PC-3 (cell line): ENCODE results near the gene GCG. TPM values are rescaled to one million over a fixed set of nuclear protein-coding genes. Genes with fewer than 3 reads are reported as not detected.

Source experiments
- ATAC-seq: fragments of 200-7000 bp; cut with Tn5 transposase; 2 replicates; pipeline ENCODE4 v1.9.1; 2020; ENCODE audit warnings: mild to moderate bottlenecking, moderate library complexity
- BruUV-seq: library from RNA; stranded (reverse); fragments of 400-500 nt; replicated peaks from 2 replicates; lab custom pipeline; 2021; lab: Mats Ljungman, UMichigan
- CTCF ChIA-PET: fragments of 300-600 bp; sonication (Branson Sonifier 250); formaldehyde crosslinking; loops from one replicate; lab custom pipeline; 2022; ENCODE audit warnings: antibody characterized with exemption; lab: Charles Lee
- POLR2A ChIA-PET: fragments of 300-600 bp; sonication (Branson Sonifier 250); formaldehyde crosslinking; loops from one replicate; lab custom pipeline; 2022; ENCODE audit warnings: antibody characterized with exemption; ENCODE audit not compliant: unreplicated experiment; lab: Charles Lee
- DNase-seq: peaks from one replicate; pipeline ENCODE4 v3.0.0-alpha.2; 2015
- H2AFZ ChIP-seq: fragments of 300-600 bp; sonication (generic); 2 replicates; pipeline ENCODE4 v1.6.0; 2016; ENCODE audit warnings: antibody characterized with exemption, low read length
- H3F3A ChIP-seq: fragments of 300-600 bp; sonication (generic); one replicate; pipeline ENCODE4 v1.6.0; 2017; ENCODE audit warnings: antibody characterized with exemption, low read length, control low read depth, mild to moderate bottlenecking; ENCODE audit not compliant: unreplicated experiment
- H3K27ac ChIP-seq: fragments of 300-600 bp; sonication (generic); 2 replicates; pipeline ENCODE4 v1.5.1; 2016; ENCODE audit warnings: mild to moderate bottlenecking, low read length
- H3K27me3 ChIP-seq: fragments of 300-600 bp; sonication (generic); 2 replicates; pipeline ENCODE4 v1.6.1; 2016; ENCODE audit warnings: low read length, mixed read lengths
- H3K36me3 ChIP-seq: fragments of 300-600 bp; sonication (generic); 2 replicates; pipeline ENCODE4 v1.6.1; 2016; ENCODE audit warnings: low read depth, mixed run types, low read length, mixed read lengths
- H3K4me1 ChIP-seq: fragments of 300-600 bp; sonication (generic); 2 replicates; pipeline ENCODE4 v1.5.1; 2016; ENCODE audit warnings: low read length; ENCODE audit not compliant: insufficient read depth
- H3K4me2 ChIP-seq: fragments of 300-600 bp; sonication (generic); 2 replicates; pipeline ENCODE4 v1.6.0; 2016; ENCODE audit warnings: low read length
- H3K4me3 ChIP-seq: fragments of 300-600 bp; sonication (generic); 2 replicates; pipeline ENCODE4 v1.5.1; 2016; ENCODE audit warnings: mild to moderate bottlenecking, low read length, mixed read lengths
- H3K79me2 ChIP-seq: fragments of 300-600 bp; sonication (generic); 2 replicates; pipeline ENCODE4 v1.6.1; 2017; ENCODE audit warnings: low read length, mixed read lengths
- H3K9ac ChIP-seq: fragments of 300-600 bp; sonication (generic); 2 replicates; pipeline ENCODE4 v1.6.0; 2016; ENCODE audit warnings: mild to moderate bottlenecking, low read length
- H3K9me2 ChIP-seq: fragments of 300-600 bp; sonication (generic); replicated peaks from 2 replicates; pipeline ENCODE4 v1.6.1; 2016; ENCODE audit warnings: mixed run types, low read length, mixed read lengths
- H3K9me3 ChIP-seq: fragments of 300-600 bp; sonication (generic); 2 replicates; pipeline ENCODE4 v1.6.1; 2016; ENCODE audit warnings: low read length, mixed read lengths
- H4K20me1 ChIP-seq: fragments of 300-600 bp; sonication (generic); 2 replicates; pipeline ENCODE4 v1.6.1; 2016; ENCODE audit warnings: low read length, mixed read lengths
- EZH2 ChIP-seq: fragments of 300-600 bp; sonication (generic); IDR thresholded peaks from one replicate; pipeline ENCODE4 v1.6.1; 2017; ENCODE audit warnings: antibody characterized with exemption, mild to moderate bottlenecking, low read length; ENCODE audit not compliant: unreplicated experiment
- EZH2phosphoT487 ChIP-seq: fragments of 300-600 bp; sonication (generic); IDR thresholded peaks from 2 replicates; pipeline ENCODE4 v1.6.1; 2018; ENCODE audit warnings: mild to moderate bottlenecking, antibody characterized with exemption, low read length, borderline replicate concordance
- intact Hi-C: fragments of 100-400 bp; cut with micrococcal nuclease; formaldehyde crosslinking; loops from 2 replicates; pipeline ENCODE4 v1.9.0; 2023
- total RNA-seq: library from RNA; depleted of rRNA; stranded (reverse); fragments of >200 nt; gene quantifications from 2 replicates; pipeline ENCODE4 v1.2.3, GENCODE V29; 2014
- TF ChIP-seq, protein P1 (sequence below): fragments of 300-600 bp; sonication (generic); conservative IDR thresholded peaks from 2 replicates; pipeline ENCODE4 v1.5.1; 2017; ENCODE audit warnings: antibody characterized with exemption, low read depth, mild to moderate bottlenecking, low read length

GCG gene
- total RNA-seq, 1 experiment from 2014 or later: not detected

DNA sequence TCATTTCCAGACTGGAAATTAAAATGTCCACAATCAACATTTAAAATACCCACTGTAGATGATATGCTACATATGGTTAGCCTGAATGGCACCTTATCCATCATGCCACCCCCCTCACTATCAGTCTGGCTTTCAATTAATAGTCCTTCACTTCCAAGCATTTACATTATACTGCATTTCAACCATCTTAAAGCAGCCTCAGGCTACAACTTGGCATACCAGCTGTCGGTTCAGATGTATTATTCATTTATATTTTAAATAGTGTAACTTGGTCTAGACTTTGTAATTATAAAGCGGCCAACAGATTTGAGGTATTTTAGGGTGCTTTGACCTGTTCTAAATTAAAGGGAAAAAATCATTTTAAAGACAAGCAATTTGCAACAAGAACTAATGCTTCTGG, 2.6 kb downstream of the GCG start:
- Histone ChIP-seq H4K20me1 (no peaks in the 10 kb centered on the region), H3K4me3 (no peak overlapping the region), H2AFZ (no peak overlapping the region), H3K4me2 (no peak overlapping the region), H3K36me3 (no peaks in the 10 kb centered on the region), H3K27me3 (no peaks in the 10 kb centered on the region), H3K27ac (no peak overlapping the region), H3K4me1 (peaks cover 13% of the 10 kb centered on the region), H3K9ac (no peak overlapping the region), H3K9me3 (no peaks in the 10 kb centered on the region), H3K9me2 (no peaks in the 10 kb centered on the region), H3F3A (no peaks in the 10 kb centered on the region), H3K79me2 (no peaks in the 10 kb centered on the region)
- no TSS peak for BruUV-seq
- DNase-seq (no peak), ATAC-seq (no peak)
- TF ChIP-seq, protein P1, sequence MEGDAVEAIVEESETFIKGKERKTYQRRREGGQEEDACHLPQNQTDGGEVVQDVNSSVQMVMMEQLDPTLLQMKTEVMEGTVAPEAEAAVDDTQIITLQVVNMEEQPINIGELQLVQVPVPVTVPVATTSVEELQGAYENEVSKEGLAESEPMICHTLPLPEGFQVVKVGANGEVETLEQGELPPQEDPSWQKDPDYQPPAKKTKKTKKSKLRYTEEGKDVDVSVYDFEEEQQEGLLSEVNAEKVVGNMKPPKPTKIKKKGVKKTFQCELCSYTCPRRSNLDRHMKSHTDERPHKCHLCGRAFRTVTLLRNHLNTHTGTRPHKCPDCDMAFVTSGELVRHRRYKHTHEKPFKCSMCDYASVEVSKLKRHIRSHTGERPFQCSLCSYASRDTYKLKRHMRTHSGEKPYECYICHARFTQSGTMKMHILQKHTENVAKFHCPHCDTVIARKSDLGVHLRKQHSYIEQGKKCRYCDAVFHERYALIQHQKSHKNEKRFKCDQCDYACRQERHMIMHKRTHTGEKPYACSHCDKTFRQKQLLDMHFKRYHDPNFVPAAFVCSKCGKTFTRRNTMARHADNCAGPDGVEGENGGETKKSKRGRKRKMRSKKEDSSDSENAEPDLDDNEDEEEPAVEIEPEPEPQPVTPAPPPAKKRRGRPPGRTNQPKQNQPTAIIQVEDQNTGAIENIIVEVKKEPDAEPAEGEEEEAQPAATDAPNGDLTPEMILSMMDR: no peak
- TF ChIP-seq EZH2phosphoT487 (no peak), EZH2 (no peak)
- ChIA-PET CTCF (no interaction called here), POLR2A (no interaction called here)
- intact Hi-C loops: no loop called here

DNA sequence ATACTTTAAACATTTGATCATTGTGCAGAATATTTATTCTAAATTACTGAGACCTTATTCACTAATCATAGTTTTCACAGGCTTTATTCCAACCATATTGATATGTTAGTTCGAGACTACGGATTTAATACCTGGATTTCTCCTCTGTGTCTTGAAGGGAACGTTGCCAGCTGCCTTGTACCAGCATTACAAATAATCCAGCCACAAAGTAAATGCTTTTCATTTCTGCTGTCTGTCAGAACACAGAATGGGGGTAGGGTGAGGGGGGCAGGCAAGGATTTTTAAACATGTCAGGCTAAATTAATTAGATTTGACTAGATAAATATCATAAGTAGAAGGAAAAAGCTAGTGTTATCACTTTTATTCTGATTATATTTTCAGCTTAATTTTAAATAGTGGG, 3.1 kb downstream of the GCG start:
- TF ChIP-seq, protein P1: no peak
- TF ChIP-seq EZH2 (no peak), EZH2phosphoT487 (no peak)

DNA sequence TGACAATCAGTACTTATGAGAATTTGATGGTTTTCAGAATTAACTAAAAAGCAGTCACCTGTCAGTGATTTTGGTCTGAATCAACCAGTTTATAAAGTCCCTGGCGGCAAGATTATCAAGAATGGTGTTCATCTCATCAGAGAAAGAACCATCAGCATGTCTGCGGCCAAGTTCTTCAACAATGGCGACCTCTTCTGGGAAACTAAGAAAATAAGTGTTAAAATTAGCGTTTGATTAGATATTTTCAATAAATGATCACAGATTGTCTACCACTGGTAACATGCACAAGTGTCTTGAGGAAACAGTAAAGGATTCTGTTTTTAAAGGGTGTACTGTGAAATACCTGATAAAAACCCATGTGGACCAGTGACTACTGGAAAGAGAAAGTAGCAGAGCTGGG, 8.1 kb downstream of the GCG start:
- no peak for ATAC-seq
- no peaks in the 10 kb centered on the region for H4K20me1 ChIP-seq
- H3K36me3 ChIP-seq: no peaks in the 10 kb centered on the region
- ChIA-PET POLR2A (no interaction called here), CTCF (interaction anchor here (0.6 kb wide), 1 partner anchor 158 kb away, joined by 4 read pairs; no protein-coding TSS in a partner anchor)
- TF ChIP-seq EZH2: no peak
- TF ChIP-seq, protein P1: peak; percentile 49
- H3F3A ChIP-seq: no peaks in the 10 kb centered on the region
- H3K4me3 ChIP-seq: no peak overlapping the region
- no peak overlapping the region for H2AFZ ChIP-seq
- H3K9me3 ChIP-seq: no peaks in the 10 kb centered on the region
- no peaks in the 10 kb centered on the region for H3K9me2 ChIP-seq
- no peak for DNase-seq
- H3K27me3 ChIP-seq: no peaks in the 10 kb centered on the region
- no peak overlapping the region for H3K27ac ChIP-seq
- intact Hi-C loops: no loop called here
- H3K79me2 ChIP-seq: no peaks in the 10 kb centered on the region
- peaks cover 13% of the 10 kb centered on the region for H3K4me1 ChIP-seq
- H3K9ac ChIP-seq: no peak overlapping the region
- H3K4me2 ChIP-seq: no peak overlapping the region
- no TSS peak for BruUV-seq

More for the DNA sequence above, 3.1 kb downstream of the GCG start:
- no peak overlapping the region for H3K4me2 ChIP-seq
- peaks cover 13% of the 10 kb centered on the region for H3K4me1 ChIP-seq
- H3K4me3 ChIP-seq: no peak overlapping the region
- no peak overlapping the region for H3K9ac ChIP-seq
- POLR2A ChIA-PET: no interaction called here
- H2AFZ ChIP-seq: no peak overlapping the region
- ATAC-seq (no peak), DNase-seq (no peak)
- no peaks in the 10 kb centered on the region for H3F3A ChIP-seq
- no peaks in the 10 kb centered on the region for H4K20me1 ChIP-seq
- H3K9me3 ChIP-seq: no peaks in the 10 kb centered on the region
- CTCF ChIA-PET: no interaction called here
- H3K9me2 ChIP-seq: no peaks in the 10 kb centered on the region
- no peaks in the 10 kb centered on the region for H3K27me3 ChIP-seq
- no peaks in the 10 kb centered on the region for H3K79me2 ChIP-seq
- H3K27ac ChIP-seq: no peak overlapping the region
- no TSS peak for BruUV-seq
- H3K36me3 ChIP-seq: no peaks in the 10 kb centered on the region
- intact Hi-C loops: no loop called here
